HG03064 (cell line): ENCODE data around the gene UCHL5.

Experiments
- ATAC-seq: cut with Tn5 transposase; IDR thresholded peaks from one replicate; pipeline ENCODE4 v1.9.1; 2021; ENCODE audit warnings: low read depth; ENCODE audit not compliant: unreplicated experiment

The UCHL5 gene

GRCh38 chr1:192969091-192969490, 90.1 kb downstream of the UCHL5 start:
- ATAC-seq = no peak

- no peak for ATAC-seq
Observed at GRCh38 chr1:192968323-192968722, 90.8 kb downstream of the UCHL5 start.

- no peak for ATAC-seq
Observed at GRCh38 chr1:192967901-192968300, 91.3 kb downstream of the UCHL5 start.

GRCh38 chr1:192967211-192967877, 91.8 kb downstream of the UCHL5 start:
- ATAC-seq = no peak

- ATAC-seq = no peak
Observed at GRCh38 chr1:192966073-192966472, 93.1 kb downstream of the UCHL5 start.

DNA sequence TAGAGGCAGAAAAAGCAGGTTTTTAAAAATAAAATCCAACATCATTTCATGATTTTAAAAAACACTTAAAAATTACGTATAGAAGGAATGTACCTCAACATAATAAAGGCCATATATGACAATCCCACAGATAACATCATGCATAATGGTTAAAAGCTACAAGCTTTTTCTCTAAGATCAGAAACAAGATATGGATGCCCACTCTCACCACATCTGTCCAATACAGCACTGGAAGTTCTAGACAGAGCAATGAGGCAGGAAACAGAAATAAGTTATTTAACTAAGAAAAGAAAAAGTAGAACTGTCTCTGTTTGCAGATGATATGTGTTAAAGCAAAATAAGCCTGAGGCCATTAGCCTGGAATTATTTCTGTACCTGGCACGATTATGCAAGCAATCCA, 96.3 kb downstream of the UCHL5 start:
- ATAC-seq = no peak
